ENCODE measurements around the gene TSSK3.

TSSK3 gene, protein sequence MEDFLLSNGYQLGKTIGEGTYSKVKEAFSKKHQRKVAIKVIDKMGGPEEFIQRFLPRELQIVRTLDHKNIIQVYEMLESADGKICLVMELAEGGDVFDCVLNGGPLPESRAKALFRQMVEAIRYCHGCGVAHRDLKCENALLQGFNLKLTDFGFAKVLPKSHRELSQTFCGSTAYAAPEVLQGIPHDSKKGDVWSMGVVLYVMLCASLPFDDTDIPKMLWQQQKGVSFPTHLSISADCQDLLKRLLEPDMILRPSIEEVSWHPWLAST

DNA sequence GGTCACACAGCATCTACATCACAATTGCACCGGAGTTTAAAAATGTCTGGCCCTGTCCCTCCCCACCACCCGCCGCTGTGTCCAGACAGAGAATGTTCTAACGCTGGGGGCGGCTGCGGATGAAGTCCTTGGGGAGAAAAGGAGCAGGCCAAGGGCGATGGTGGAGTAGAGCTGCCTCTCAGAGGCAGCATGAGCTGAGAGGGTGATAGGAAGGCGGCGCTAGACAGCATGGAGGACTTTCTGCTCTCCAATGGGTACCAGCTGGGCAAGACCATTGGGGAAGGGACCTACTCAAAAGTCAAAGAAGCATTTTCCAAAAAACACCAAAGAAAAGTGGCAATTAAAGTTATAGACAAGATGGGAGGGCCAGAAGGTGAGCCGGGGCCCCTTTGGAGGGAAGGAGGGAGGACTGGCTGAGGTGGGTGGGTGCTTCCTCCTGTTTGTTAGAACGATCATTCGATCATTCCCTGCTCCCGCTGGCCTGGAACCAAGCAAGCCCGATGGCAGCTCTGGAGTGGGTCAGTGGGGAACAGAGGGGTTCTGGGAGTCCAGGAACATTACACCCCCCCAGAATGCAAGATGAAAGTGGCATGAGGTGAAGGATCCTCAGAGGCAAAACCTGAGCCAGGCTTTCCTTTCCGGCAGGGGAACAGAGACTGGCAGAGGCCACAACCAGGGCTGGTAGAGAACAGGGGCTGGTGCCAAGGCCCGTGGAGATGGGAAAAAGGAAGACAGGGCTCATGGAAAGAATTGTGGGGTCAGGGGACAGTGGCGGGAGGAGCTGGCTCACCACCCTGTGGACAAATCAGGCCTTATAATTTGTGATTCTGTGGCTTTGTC is at the start of gene TSSK3, which contains the start of gene FAM229A:
TSSK3 (plus strand) TSS at position 66 of the 840 bp plus-strand sequence; CDS start at position 229, 163 bp downstream.
FAM229A (minus strand) TSS at position 12 of the 840 bp plus-strand sequence. CDS start 394 bp downstream, outside the sequence.
- DNase-seq, result no peak

DNA sequence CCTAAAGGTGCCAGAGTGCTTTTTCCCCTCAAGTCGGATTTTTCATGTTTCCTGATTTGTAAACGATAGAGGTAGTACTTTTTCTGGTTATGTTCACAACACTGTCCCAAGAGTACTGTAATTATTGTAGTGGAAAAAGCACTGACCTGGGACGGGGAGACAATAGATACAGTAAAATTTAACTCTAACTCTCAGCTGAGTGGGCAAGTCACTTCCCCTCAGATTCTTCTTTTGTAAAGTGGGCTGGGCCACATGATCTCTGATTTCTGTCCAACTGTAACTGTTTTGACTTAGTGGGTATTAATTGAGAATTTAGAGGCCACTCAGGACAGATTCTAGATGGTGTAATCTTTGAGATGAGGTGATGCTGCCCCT is 45.4 kb upstream of the TSSK3 start:
- DNase-seq, result no peak

DNA sequence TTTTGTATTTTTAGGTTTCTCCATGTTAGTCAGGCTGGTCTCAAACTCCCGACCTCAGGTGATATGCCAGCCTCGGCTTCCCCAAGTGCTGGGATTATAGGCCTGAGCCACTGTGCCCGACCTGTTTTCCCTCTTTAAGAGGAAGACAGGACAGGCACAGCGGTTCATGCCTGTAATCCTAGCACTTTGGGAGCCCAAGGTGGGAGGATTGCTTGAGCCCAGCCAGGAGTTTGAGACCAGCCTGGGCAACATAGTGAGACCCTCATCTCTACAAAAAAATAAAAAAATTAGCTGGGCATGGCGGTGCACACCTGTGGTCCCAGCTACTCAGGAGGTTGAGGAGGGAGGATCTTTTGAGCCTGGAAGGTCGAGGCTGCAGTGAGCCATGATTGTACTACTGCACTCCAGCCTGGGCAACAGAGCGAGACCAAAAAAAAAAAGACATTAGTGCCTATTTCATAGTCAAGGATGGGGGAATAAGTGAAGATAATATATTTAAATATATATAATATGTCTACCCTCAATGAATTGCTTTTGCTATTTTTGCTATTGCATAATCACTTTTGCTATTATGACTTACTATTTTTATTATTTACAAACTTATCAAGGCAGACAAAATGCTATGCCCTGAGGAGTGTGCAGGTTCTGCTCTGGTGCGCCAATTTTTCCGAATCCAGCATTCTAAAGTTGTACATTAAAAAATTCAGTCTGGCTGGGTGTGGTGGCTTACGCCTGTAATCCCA is 44.0 kb upstream of the TSSK3 start:
- no peak for DNase-seq

DNA sequence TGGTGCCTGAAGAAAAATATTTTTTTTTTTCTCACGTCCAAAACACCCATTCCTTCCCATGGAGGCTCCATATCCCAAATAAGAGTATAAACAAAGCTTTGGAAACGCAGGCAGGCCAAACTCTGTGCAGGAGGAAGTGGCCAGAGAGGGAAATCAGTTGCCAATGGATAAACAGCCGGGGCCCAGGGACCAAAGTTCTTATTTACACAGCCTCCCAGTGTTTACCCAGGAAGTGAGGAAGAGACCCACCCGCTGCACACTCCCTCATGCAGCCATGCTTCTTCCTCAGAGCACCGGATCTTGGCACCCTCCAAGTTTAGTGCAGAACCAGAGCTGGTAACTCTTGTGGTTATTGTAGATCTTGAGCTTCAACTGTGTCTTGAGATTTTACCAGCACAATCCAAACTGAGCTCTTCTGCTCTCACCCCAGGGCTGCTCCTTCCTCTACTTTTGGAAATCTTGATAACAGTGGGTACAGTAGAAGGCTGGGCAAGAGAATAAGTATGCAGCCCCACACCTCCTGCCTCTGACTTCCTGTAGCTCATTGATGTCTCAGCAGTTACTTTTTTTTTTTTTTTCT is 40.5 kb upstream of the TSSK3 start:
- no peak for DNase-seq

DNA sequence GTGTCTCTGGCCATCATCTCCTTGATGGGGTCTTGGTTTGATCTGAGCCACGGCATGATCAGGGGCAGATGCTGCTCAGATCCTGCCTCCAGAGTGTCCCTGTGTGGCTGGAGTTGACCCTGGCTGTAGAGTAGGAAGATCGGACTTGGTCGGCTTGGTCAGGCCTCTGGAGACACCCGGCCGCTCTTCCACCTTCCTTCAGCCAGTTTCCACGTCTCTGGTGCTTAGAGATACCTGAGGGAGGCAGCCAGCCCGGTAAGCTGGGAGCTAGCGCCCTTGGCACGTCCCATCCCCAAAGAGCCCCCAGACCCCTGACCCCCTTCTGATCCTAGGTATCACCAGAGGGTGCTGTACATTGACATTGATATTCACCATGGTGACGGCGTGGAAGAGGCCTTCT is 35.1 kb upstream of the TSSK3 start:
- no peak for DNase-seq

DNA sequence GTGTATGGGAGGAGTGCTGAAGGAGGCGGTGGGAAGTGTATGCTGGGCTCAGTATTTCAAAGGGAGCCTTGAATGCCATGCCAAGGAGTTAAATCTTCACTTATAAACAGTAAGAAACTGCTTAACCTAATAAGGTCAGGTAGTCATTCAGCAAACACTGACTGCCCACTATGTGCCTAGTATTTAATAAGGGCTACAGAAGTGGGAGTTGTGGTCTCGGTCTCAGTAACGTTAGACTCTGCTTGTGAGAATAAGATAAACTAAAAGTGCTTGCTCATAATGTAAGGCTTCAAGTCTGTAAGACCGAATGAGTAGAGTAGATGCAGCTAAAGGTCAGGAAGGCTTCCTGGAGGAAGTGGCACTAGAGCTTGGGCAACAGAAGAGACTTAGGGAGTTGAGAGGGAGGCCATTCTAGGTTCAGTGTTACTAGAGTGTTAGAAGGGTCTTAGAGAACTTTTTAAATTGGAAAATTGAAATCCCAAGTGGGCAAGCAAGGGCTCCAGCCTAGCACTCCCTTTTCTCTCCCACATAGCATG is 32.3 kb upstream of the TSSK3 start:
- DNase-seq, result no peak

DNA sequence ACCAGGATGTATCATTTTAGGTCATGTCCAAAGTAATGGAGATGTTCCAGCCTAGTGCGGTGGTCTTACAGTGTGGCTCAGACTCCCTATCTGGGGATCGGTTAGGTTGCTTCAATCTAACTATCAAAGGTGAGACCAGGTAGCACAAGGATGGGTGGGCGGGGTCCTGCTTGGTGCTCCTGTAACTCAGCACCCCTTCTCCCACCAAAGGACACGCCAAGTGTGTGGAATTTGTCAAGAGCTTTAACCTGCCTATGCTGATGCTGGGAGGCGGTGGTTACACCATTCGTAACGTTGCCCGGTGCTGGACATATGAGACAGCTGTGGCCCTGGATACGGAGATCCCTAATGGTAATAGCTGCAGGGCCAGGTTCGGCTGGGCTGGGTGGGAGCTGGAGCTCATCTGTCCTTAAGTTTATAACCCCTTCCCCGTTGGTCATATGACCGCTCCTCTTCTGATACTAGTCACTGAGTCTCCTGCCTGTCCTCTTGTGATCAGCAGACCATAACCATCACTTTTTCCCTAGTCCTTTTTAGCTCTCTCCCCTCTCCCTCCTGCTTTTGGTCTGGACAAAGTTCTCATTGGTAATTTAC is 31.7 kb upstream of the TSSK3 start:
- DNase-seq, result no peak

DNA sequence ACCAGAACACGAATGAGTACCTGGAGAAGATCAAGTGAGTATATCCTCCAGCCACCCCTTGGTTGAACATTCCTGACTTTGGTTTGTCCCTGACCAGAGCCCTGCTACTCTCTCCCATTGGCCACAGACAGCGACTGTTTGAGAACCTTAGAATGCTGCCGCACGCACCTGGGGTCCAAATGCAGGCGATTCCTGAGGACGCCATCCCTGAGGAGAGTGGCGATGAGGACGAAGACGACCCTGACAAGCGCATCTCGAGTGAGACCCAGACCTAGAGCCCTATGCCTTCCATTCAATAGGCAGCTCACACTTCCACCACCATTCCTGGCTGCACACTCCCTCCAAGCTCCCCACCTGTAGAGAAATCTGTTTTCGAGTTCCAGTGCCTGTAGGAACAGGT is 30.8 kb upstream of the TSSK3 start:
- DNase-seq, result no peak

DNA sequence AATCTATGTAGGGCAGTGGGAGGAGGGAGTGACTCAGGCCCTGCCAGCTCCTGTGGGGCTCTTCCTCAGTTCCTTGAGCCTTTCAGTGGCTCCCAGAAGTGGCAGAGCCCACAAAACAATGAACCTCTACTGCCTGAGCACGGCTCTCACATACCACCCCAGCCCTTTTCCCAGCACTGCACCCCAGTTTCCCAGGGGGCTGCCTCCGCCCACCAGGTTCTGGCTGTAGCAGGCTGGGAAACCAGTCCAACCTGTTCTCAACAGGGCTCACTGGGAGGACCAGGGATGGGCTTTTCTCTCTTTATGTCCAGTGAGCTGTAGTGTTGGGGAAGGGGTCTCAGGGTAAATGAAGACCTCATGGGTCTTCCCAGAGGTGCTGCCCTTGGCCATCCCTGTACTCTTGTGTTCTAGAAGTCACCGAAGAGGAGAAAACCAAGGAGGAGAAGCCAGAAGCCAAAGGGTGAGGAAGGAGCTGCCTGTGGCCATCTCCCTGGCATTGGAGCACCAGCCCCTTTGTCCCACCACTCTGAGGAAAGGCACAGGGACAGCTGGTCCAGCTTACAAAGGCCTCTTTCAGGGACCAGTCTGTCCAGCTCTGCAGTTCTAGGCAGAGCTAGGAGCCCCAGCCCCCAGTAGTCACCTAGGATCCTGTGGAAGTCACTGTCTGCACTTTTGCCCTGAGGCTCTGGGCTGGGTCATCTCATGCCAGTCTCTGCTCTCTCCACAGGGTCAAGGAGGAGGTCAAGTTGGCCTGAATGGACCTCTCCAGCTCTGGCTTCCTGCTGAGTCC is 29.9 kb upstream of the TSSK3 start:
- DNase-seq, result no peak

DNA sequence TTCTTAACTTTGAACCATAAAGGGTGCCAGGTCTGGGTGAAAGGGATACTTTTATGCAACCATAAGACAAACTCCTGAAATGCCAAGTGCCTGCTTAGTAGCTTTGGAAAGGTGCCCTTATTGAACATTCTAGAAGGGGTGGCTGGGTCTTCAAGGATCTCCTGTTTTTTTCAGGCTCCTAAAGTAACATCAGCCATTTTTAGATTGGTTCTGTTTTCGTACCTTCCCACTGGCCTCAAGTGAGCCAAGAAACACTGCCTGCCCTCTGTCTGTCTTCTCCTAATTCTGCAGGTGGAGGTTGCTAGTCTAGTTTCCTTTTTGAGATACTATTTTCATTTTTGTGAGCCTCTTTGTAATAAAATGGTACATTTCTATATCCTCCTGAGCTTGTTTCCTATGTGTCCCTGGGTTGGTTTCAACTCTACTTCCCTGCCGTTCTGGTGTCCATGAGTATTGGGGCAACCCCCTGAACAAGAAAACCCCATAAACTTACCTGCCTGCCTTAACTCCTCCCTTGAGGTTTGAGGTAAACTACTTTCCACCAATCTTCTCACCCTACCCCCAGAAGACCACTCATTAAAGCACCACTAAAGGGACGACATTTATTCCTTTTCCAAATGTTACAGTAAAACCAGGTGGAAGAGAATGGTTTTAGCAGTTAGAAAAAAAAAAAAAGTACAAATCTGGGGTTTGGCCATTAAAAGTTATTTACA is 28.9 kb upstream of the TSSK3 start:
- DNase-seq, result no peak

DNA sequence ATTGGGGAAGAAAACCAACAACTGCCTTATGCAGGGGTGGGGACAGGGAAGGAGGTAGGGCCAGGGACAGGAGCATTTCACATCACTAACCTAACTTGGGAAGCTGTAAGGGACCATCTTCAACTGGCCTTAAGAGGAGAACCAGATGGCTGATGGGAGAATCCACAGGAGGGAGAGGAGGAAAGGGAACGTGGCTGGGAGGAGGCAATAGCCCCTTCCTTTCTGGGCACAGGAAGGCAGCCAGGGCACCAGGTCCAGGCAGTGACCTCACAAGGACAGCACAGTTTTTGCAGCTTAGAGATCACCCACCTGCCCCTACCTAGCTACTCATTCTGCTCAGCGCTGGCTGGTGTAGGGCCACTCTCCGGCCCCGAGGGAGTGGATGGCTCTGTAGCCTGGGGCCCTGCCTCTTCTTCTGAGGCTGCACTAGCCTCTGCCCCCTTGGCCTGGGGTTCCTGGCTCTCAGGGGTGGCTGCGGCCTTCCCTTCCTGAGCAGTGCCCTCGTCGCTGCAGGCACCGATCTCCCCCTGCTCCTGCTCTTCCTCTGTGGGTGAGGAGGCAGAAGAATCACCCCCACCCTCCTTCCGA is 28.0 kb upstream of the TSSK3 start:
- DNase-seq, result no peak

DNA sequence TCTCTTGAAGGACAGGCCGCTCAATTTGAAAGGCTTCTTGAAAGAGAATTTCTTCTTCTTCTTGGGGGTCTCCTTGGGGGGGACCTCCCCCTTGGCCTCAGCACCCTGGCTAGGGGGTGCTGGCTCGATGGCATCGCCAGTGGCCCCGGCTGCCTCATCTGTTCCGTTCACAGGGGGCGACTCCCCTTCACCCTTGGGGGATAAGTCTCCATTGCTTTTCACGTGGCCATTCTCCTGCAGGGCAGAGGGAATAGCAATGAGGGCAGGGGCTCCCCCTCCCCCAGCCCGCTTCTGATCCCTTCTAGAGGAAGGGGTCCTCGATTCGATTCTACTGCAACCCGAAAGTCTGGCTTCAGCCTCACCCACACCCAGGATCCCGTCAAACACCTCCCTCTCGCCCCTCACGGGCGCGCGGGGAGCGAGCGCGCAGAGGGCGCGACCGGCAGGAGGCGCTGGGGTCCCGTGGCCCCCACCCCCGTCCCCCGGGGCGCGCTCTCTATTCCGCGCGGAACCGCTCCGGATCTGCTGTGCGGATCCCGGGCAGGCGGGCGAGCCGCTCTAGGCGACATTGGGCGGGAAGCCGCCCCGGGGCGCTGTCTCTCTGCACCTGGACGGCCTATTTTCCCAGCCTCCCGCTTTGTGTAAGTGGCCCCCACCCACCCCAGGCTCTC is 27.3 kb upstream of the TSSK3 start:
- no peak for DNase-seq

DNA sequence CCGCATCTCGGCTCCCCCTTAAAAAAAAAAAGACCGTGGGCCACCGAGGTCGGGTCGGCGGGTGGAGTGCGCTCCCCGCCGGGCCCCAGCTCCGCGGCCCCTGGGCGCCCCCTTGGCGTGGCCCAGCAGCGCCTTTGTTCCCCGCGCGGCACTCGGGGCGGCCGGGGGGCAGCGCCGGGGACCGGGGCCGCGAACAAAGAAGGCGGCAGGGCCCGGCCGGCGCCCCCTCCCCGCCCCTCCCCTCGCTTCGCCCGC is 26.9 kb upstream of the TSSK3 start:
- no peak for DNase-seq

DNA sequence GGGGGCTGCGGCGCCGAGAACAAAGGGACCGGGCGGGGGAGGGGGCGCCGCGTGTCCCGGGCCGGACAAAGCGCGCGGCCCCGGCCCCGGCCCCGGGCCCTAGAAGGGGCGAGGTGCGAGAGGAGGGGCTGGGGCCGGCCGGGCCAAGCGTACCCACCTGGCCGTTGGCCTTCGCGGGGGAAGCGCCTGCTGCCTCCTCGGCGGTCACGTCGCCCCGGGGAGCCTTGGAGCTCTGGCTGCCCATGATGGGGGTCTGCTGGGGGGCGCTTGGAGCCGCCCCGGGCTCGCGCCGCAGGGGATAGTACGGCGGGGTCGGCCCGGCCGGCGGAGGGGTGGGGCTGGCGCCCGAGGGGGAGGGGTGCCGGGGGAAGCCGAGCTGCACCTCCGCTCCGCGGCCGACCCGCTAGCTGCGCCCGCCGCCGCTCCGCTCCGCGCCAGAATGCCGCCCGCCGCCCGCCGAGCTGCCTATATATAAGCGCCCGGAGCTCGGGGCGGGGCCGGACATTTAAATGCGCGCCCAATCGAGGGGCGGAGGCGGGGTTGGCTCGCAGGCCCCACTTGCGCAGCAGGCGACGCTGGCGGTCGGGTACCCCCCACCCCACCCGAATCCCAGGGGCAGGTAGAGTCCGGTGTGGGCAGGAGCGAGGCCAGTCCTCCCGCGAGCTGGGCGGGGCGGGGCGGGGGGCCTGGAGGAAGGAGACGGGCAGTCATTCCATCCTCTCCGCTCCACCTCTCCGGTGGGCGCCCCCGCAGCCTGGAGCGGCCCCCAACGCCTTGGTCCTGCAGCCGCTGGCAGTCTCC is 26.3 kb upstream of the TSSK3 start, which contains the start of gene MARCKSL1:
MARCKSL1 (minus strand) TSS at position 444 of the 801 bp plus-strand sequence; CDS start at position 244, 200 bp downstream.
- peak; percentile 73 for DNase-seq

DNA sequence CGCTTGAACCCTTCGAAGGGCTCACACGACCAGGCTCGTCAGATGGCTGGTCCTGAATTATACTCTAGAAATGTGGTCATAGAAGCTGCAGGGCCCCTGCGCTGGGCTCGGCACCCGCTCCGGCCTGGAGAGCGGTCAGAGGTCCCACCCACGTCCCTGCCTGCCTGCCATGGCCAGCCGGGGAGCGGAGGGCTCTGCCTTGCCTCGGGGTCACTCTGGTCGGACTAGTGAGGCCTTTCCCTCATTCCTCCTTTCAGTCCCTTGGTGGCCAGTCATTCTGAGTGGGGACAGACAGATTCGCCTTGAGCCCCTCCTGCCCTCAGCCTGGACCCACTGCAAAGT is 25.8 kb upstream of the TSSK3 start:
- no peak for DNase-seq

DNA sequence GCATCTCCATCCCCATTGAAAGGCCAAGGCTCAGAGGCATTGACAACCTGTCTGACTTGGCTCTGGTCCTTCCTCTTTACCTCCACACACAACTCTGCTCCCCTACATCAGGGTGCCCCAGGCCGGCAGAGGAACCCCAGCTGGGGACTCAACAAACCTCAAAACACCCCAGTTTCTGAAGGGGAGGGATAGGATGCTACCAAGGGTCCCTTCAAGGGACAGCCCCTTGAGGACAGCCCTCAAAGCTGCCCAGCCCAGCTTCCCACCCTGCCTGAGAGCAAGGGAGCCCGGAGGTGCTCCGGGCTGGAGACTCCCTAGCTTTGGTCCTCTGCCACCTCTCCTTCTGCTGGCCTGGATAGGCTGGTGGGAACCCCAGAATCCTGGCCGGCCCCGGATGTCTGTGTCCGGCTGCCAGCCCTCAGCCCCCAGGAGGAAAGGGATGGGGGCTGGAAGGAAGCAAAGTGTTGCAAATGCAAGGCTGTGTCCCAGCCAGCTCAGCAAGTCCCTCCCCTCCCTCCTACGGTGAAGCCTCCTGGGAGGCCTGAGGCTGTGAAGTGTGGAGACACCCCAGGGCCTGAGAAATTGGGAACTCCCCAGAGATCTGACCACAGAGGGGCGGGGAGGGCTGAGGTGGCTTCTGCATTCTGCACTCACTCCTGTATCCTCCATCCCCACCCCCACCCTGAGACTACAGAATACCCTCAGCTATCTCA is 25.2 kb upstream of the TSSK3 start:
- DNase-seq, result no peak

DNA sequence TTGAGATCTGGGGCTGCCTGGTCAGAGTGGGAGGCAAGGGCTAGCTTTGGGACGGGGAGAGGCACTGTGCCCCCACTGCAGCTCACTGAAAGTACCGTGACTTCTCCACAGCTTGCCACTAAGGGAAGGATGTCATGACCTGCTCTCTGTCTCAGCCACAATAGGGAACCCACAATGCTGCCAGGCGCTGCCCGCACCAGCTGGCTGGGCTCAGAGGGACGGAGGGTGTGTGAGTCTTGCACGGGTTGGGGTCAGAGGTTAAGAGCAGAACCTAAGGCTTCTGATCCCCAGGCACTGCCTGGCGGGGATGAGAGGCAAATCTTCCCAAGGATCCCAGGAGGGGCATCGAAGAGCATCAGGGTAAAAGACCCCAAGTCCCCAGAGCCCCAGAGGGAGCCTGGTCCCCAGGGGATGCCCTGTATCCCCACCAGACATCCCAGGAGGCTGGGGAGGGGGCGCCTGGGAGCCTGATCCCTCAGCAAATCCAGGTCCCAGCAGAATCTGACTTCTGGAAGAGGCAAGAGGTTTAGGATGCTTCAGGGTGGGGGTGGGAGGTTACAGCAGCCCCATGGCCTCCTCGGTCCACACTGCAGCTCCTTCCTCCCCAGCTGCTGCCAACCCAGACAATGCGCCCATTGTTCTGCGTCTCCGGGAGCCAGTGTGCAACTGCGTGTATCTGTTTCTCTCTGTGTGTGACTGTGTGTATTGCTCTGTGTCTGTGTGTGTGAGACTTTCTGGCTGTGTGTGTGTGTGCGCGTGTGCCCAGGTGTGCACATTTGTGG is 24.3 kb upstream of the TSSK3 start:
- DNase-seq, result no peak

DNA sequence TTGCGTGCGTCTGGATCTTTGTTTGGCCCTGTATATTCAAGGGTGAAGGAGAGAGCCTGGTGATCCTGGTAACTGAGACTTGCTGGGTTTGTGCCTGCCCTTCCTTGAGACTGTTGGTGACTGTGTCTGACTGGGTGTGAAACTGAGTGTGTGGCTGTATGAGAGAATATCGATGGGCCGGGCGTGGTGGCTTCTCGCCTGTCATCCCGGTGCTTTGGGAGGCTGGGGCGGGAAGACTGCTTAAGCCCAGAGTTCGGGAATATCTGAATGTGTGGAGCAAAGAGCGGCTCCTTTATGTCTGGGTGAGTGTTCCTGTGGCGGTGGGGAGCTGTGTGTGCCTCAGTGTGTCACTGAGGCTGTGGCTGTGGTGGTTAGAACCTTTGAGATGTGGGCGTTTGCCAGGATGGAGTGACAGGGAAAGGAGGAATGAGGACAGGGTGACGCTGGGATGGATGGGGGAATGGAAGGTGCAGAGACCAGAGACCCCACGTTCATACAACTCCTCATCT is 23.6 kb upstream of the TSSK3 start:
- DNase-seq, result no peak
